ENCODE measurements around the gene CHRM2.

DNA sequence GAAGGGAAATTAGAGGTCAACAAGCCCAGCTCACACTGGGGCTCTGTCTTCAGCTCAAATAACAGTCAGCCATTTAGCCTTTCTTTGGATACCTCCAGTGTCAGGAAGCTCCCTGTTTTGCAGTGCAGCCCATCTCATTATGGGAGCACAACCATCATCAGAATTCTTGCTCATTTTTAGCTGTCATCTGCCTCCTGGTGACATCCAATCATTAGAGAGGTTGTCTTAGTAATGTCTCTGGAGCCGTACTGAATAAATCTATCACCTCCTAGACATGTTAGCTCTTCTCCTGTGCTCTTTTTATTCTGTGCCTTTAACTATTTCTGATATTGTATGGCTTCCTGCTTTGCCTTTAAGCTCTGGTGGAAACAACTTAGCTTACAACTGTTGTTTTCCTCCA lies 74.5 kb downstream of the CHRM2 start:
- TF ChIP-seq, protein P1, sequence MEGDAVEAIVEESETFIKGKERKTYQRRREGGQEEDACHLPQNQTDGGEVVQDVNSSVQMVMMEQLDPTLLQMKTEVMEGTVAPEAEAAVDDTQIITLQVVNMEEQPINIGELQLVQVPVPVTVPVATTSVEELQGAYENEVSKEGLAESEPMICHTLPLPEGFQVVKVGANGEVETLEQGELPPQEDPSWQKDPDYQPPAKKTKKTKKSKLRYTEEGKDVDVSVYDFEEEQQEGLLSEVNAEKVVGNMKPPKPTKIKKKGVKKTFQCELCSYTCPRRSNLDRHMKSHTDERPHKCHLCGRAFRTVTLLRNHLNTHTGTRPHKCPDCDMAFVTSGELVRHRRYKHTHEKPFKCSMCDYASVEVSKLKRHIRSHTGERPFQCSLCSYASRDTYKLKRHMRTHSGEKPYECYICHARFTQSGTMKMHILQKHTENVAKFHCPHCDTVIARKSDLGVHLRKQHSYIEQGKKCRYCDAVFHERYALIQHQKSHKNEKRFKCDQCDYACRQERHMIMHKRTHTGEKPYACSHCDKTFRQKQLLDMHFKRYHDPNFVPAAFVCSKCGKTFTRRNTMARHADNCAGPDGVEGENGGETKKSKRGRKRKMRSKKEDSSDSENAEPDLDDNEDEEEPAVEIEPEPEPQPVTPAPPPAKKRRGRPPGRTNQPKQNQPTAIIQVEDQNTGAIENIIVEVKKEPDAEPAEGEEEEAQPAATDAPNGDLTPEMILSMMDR (IDR thresholded peaks at IDR 0.05) = no peak
- TF ChIP-seq POLR2A (IDR thresholded peaks at IDR 0.05) (no peak), EP300 (IDR thresholded peaks at IDR 0.05) (no peak)
